ENCODE measurements around the gene C22orf23. TPM values are rescaled to one million over a fixed set of nuclear protein-coding genes. Genes with fewer than 3 reads are reported as not detected.
"Not testable (repeated sequence)": the region's sequence is repeated elsewhere in the genome, so short reads cannot be mapped to it uniquely, and the experiment has no call there.

The C22orf23 gene
- total RNA-seq, 2 experiments from 2014 or later = 0.27 TPM; not detected in 1

GRCh38 chr22:37983860-37984791 lies 30.7 kb upstream of the C22orf23 start, which contains the start of gene SOX10:
Gene SOX10, minus strand, starts transcription at chr22:37984555. Its CDS starts 771 bp downstream, at chr22:37983784.
- POLR2A ChIA-PET = no interaction called here
- CTCF ChIA-PET = no interaction called here

- POLR2A ChIA-PET = no interaction called here
- CTCF ChIA-PET = no interaction called here
Observed at GRCh38 chr22:37982938-37983859, 29.8 kb upstream of the C22orf23 start.

DNA sequence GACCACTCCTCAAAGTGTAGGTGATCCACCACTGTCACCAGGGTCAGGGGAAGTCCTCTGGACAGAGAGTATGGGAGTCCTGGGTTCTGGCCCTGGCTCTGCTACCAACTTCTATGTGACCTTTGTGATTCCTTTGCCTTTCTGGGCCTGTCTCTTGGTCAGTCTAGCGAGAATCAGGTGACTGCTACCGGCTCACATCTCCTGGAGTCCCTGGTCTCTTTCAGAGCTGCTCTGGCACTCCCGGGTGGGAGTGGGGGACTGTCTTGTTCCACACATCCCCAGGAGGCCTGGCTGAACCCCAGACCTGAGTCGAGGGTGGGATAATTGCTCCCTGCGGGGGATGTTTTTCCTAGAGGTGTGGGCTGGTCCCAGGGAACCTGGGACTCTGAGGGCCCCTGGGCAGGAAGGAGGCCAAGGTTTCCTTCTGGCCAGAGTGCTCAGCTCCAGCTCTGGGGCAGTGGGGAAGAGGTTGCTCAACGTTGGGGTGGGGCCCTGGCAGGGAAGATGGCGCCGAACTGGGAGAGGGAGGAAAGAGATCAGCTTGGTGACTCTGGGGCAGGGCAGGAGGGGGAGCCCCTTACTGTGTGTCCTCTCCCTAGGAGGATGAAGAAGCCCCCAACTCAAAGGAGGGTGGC lies 28.9 kb upstream of the C22orf23 start:
- ChIA-PET POLR2A (no interaction called here), CTCF (no interaction called here)

GRCh38 chr22:37981282-37982011 lies 28.0 kb upstream of the C22orf23 start:
- ChIA-PET POLR2A (no interaction called here), CTCF (no interaction called here)

DNA sequence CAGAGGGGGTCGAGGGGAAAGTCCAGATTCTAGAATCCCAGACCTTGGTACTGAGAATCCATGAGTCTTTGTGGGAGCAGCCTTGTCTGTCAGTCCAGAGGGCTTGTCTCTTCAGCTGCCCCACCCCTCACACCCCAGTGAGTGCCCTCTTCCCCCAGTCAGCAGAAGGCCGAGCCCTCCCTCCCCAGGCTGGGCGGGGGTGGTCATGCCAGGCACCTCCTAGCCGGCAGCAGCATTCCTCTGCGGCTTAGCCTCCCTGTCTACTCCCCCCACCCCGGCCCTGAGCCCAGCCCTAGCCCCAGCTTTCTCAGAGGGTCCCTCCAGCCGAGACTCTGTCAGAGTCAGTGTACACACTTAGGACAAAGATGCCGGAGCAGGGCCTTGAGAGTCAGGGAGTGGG lies 26.4 kb upstream of the C22orf23 start:
- POLR2A ChIA-PET = no interaction called here
- CTCF ChIA-PET = no interaction called here

- ChIA-PET POLR2A (no interaction called here), CTCF (interaction anchor here (1.1 to 1.2 kb wide), 2 partner anchors 158 to 159 kb away, joined by 3 to 4 read pairs; no protein-coding TSS in a partner anchor)
Observed at GRCh38 chr22:37976547-37976946, 23.1 kb upstream of the C22orf23 start.

DNA sequence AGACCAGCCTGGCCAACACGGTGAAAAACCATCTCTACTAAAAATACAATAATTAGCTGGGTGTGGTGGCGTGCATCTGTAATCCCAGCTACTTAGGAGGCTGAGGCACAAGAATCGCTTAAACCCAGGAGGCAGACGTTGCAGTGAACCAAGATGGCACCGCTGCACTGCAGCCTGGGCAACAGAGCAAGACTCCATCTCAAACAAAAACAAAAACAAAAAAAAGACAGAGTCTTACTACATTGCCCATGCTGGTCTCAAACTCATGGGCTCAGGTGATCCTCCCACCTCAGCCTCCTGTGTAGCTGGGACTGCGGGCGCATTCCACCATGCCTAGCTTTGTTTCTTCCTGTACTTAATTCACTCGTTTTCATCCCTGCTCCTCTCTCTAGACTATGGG lies 22.6 kb upstream of the C22orf23 start:
- POLR2A ChIA-PET = not testable (repeated sequence)
- CTCF ChIA-PET = interaction anchor here (1.1 to 1.2 kb wide), 2 partner anchors 158 to 159 kb away, joined by 3 to 4 read pairs; no protein-coding TSS in a partner anchor

GRCh38 chr22:37975153-37975552 lies 21.8 kb upstream of the C22orf23 start:
- POLR2A ChIA-PET = no interaction called here
- CTCF ChIA-PET = no interaction called here

- POLR2A ChIA-PET = no interaction called here
- CTCF ChIA-PET = no interaction called here
Observed at GRCh38 chr22:37973271-37974170, 20.1 kb upstream of the C22orf23 start.

GRCh38 chr22:37972527-37972926 lies 19.1 kb upstream of the C22orf23 start:
- CTCF ChIA-PET = no interaction called here
- POLR2A ChIA-PET = no interaction called here

- ChIA-PET POLR2A (no interaction called here), CTCF (no interaction called here)
Observed at GRCh38 chr22:37971475-37972434, 18.4 kb upstream of the C22orf23 start.

GRCh38 chr22:37970864-37971263 lies 17.5 kb upstream of the C22orf23 start:
- POLR2A ChIA-PET = no interaction called here
- CTCF ChIA-PET = no interaction called here

GRCh38 chr22:37968452-37969251 lies 15.3 kb upstream of the C22orf23 start:
- CTCF ChIA-PET = no interaction called here
- POLR2A ChIA-PET = no interaction called here

GRCh38 chr22:37967637-37968451 lies 14.4 kb upstream of the C22orf23 start:
- POLR2A ChIA-PET = no interaction called here
- CTCF ChIA-PET = no interaction called here

GRCh38 chr22:37967147-37967546 lies 13.7 kb upstream of the C22orf23 start:
- CTCF ChIA-PET = no interaction called here
- POLR2A ChIA-PET = no interaction called here
